ENCODE results near the gene PCDH12.

- TF ChIP-seq CTCF (IDR thresholded peaks at IDR 0.05) (no peak), POLR2A (IDR thresholded peaks at IDR 0.05) (no peak)
Measured at GRCh38 chr5:141952020-141952419, 6.0 kb downstream of the PCDH12 start.

All from body of pancreas (tissue), 4 donors.